Neural cell (in vitro differentiated cells): Measurements from ENCODE around the gene TRPV2. TPM values are rescaled to one million over a fixed set of nuclear protein-coding genes. Genes with fewer than 3 reads are reported as not detected.

ENCODE experiments used
- H2AFZ ChIP-seq: fragments of 200-600, 300-800 bp; sonication (generic), shearing (Covaris generic); 2 replicates; pipeline ENCODE4 v1.6.0; 2014; ENCODE audit warnings: low read depth, mild to moderate bottlenecking, antibody characterized with exemption, low read length, moderate library complexity
- H3F3A ChIP-seq: fragments of 200-600 bp; shearing (Covaris generic); 2 replicates; pipeline ENCODE4 v1.6.1; 2016; ENCODE audit warnings: mild to moderate bottlenecking, moderate library complexity, mixed read lengths, antibody characterized with exemption, low read length; ENCODE audit not compliant: insufficient read depth, poor library complexity, severe bottlenecking
- H3K27ac ChIP-seq: fragments of 200-600, 300-800 bp; sonication (generic), shearing (Covaris generic); 2 replicates; pipeline ENCODE4 v1.5.1; 2014; ENCODE audit warnings: mild to moderate bottlenecking, low read length, moderate library complexity
- H3K27me3 ChIP-seq: fragments of 300-800, 200-600 bp; sonication (generic), shearing (Covaris generic); 2 replicates; pipeline ENCODE4 v1.6.0; 2014; ENCODE audit warnings: mild to moderate bottlenecking, low read depth, low read length, moderate library complexity; ENCODE audit not compliant: insufficient read depth
- H3K36me3 ChIP-seq: fragments of 300-800, 200-600 bp; sonication (generic), shearing (Covaris generic); 2 replicates; pipeline ENCODE4 v1.5.1; 2014; ENCODE audit warnings: mild to moderate bottlenecking, antibody characterized with exemption, low read length, moderate library complexity; ENCODE audit not compliant: insufficient read depth
- H3K4me2 ChIP-seq: fragments of 300-800, 200-600 bp; sonication (generic), shearing (Covaris generic); 2 replicates; pipeline ENCODE4 v1.6.0; 2014; ENCODE audit warnings: mild to moderate bottlenecking, low read length
- H3K4me3 ChIP-seq: fragments of 300-800, 200-600 bp; sonication (generic), shearing (Covaris generic); 2 replicates; pipeline ENCODE4 v1.5.1; 2014; ENCODE audit warnings: mild to moderate bottlenecking, low read length, moderate library complexity
- H3K79me2 ChIP-seq: fragments of 200-600 bp; shearing (Covaris generic); replicated peaks from 2 replicates; pipeline ENCODE4 v1.6.0; 2014; ENCODE audit warnings: mild to moderate bottlenecking, low read length, moderate library complexity; ENCODE audit not compliant: insufficient read depth
- H3K9ac ChIP-seq: fragments of 300-800, 200-600 bp; sonication (generic), shearing (Covaris generic); 2 replicates; pipeline ENCODE4 v1.6.1; 2016; ENCODE audit warnings: mild to moderate bottlenecking, low read length, mixed read lengths
- H3K9me2 ChIP-seq: fragments of 200-600 bp; shearing (Covaris generic); 2 replicates; pipeline ENCODE4 v1.6.1; 2016; ENCODE audit warnings: mild to moderate bottlenecking, low read length, mixed read lengths; ENCODE audit not compliant: insufficient read depth
- H3K9me3 ChIP-seq: fragments of 200-600, 300-800 bp; sonication (generic), shearing (Covaris generic); 2 replicates; pipeline ENCODE4 v1.6.1; 2016; ENCODE audit warnings: mild to moderate bottlenecking, mixed run types, low read length, moderate library complexity, mixed read lengths
- H4K20me1 ChIP-seq: fragments of 200-600 bp; shearing (Covaris generic); 2 replicates; pipeline ENCODE4 v1.6.1; 2016; ENCODE audit warnings: mild to moderate bottlenecking, mixed run types; ENCODE audit not compliant: insufficient read depth
- EP300 ChIP-seq: fragments of 450-650 bp; conservative IDR thresholded peaks from 2 replicates; pipeline ENCODE4 v1.6.1; 2014; ENCODE audit warnings: antibody characterized with exemption, mild to moderate bottlenecking, moderate library complexity; ENCODE audit not compliant: poor library complexity, severe bottlenecking
- EZH2 ChIP-seq: fragments of 200-600, 300-800 bp; shearing (Covaris generic), sonication (generic); IDR thresholded peaks from 2 replicates; pipeline ENCODE4 v1.6.1; 2014; ENCODE audit warnings: antibody characterized with exemption, low read length, borderline replicate concordance, mild to moderate bottlenecking; ENCODE audit not compliant: insufficient read depth, poor library complexity, severe bottlenecking
- MXI1 ChIP-seq: fragments of 450-650 bp; conservative IDR thresholded peaks from 2 replicates; pipeline ENCODE4 v1.6.1; 2014; ENCODE audit warnings: antibody characterized with exemption, mild to moderate bottlenecking; ENCODE audit not compliant: poor library complexity, severe bottlenecking
- POLR2AphosphoS5 ChIP-seq: IDR thresholded peaks from 2 replicates; pipeline ENCODE4 v1.6.1; 2012
- RAD21 ChIP-seq: fragments of 450-650 bp; conservative IDR thresholded peaks from 2 replicates; pipeline ENCODE4 v1.6.1; 2014; ENCODE audit warnings: antibody characterized with exemption, mild to moderate bottlenecking, moderate library complexity
- SMC3 ChIP-seq: fragments of 450-650 bp; conservative IDR thresholded peaks from 2 replicates; pipeline ENCODE4 v1.6.1; 2014; ENCODE audit warnings: antibody characterized with exemption, mild to moderate bottlenecking, moderate library complexity; ENCODE audit not compliant: poor library complexity
- TAF1 ChIP-seq: IDR thresholded peaks from 2 replicates; pipeline ENCODE4 v1.6.1; 2012; ENCODE audit warnings: low read depth
- polyA plus RNA-seq: library from polyadenylated mRNA; depleted of rRNA; stranded (reverse); fragments of >200 nt; gene quantifications from 2 replicates; pipeline ENCODE4 v1.2.3, GENCODE V29; 2014
- TF ChIP-seq, protein P1 (sequence below): IDR thresholded peaks from 2 replicates; pipeline ENCODE4 v1.6.1; 2012; ENCODE audit warnings: borderline replicate concordance
- TF ChIP-seq, protein P2 (sequence below): fragments of 450-650 bp; IDR thresholded peaks from 2 replicates; pipeline ENCODE4 v1.5.1; 2014; ENCODE audit warnings: antibody characterized with exemption, mild to moderate bottlenecking, moderate library complexity; ENCODE audit not compliant: poor library complexity, severe bottlenecking

The TRPV2 gene
- polyA plus RNA-seq, 1 donor from 2014 or later: not detected

DNA sequence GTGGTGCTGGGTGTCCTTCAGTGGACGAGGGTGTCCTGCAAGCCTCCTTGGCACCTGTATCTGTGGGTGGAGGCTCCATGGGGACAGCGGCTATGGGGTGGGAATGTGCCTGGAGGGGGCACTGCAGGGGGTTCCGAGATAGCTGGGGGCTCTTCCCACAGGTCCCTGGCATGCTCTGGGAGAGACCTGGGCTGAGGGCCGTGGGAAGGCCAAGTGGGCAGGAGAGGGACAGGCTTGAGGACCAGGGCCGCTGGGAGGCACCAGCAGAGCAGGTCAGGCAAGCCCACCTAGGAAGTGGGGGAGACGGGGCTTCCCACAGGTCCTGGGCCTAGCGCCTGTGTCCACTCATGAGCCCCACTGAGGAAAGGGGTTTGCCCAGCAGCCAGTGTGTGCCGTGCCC, 66.9 kb downstream of the TRPV2 start:
- no peak overlapping the region for H3K9ac ChIP-seq
- H2AFZ ChIP-seq: no peak overlapping the region
- H3K36me3 ChIP-seq: no peaks in the 10 kb centered on the region
- H3F3A ChIP-seq: no peaks in the 10 kb centered on the region
- TF ChIP-seq, protein P1, sequence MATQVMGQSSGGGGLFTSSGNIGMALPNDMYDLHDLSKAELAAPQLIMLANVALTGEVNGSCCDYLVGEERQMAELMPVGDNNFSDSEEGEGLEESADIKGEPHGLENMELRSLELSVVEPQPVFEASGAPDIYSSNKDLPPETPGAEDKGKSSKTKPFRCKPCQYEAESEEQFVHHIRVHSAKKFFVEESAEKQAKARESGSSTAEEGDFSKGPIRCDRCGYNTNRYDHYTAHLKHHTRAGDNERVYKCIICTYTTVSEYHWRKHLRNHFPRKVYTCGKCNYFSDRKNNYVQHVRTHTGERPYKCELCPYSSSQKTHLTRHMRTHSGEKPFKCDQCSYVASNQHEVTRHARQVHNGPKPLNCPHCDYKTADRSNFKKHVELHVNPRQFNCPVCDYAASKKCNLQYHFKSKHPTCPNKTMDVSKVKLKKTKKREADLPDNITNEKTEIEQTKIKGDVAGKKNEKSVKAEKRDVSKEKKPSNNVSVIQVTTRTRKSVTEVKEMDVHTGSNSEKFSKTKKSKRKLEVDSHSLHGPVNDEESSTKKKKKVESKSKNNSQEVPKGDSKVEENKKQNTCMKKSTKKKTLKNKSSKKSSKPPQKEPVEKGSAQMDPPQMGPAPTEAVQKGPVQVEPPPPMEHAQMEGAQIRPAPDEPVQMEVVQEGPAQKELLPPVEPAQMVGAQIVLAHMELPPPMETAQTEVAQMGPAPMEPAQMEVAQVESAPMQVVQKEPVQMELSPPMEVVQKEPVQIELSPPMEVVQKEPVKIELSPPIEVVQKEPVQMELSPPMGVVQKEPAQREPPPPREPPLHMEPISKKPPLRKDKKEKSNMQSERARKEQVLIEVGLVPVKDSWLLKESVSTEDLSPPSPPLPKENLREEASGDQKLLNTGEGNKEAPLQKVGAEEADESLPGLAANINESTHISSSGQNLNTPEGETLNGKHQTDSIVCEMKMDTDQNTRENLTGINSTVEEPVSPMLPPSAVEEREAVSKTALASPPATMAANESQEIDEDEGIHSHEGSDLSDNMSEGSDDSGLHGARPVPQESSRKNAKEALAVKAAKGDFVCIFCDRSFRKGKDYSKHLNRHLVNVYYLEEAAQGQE: no peak
- TF ChIP-seq, protein P2, sequence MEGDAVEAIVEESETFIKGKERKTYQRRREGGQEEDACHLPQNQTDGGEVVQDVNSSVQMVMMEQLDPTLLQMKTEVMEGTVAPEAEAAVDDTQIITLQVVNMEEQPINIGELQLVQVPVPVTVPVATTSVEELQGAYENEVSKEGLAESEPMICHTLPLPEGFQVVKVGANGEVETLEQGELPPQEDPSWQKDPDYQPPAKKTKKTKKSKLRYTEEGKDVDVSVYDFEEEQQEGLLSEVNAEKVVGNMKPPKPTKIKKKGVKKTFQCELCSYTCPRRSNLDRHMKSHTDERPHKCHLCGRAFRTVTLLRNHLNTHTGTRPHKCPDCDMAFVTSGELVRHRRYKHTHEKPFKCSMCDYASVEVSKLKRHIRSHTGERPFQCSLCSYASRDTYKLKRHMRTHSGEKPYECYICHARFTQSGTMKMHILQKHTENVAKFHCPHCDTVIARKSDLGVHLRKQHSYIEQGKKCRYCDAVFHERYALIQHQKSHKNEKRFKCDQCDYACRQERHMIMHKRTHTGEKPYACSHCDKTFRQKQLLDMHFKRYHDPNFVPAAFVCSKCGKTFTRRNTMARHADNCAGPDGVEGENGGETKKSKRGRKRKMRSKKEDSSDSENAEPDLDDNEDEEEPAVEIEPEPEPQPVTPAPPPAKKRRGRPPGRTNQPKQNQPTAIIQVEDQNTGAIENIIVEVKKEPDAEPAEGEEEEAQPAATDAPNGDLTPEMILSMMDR: no peak
- TF ChIP-seq TAF1: no peak
- no peak for TF ChIP-seq POLR2AphosphoS5
- TF ChIP-seq SMC3: no peak
- no peak for TF ChIP-seq RAD21
- no peak for TF ChIP-seq EP300
- TF ChIP-seq MXI1: no peak
- no peak for TF ChIP-seq EZH2
- H3K79me2 ChIP-seq: no peaks in the 10 kb centered on the region
- no peak overlapping the region for H3K4me3 ChIP-seq
- H3K9me3 ChIP-seq: no peaks in the 10 kb centered on the region
- H3K4me2 ChIP-seq: no peak overlapping the region
- no peaks in the 10 kb centered on the region for H4K20me1 ChIP-seq
- no peaks in the 10 kb centered on the region for H3K27me3 ChIP-seq
- H3K27ac ChIP-seq: no peak overlapping the region
- H3K9me2 ChIP-seq: no peaks in the 10 kb centered on the region

GRCh38 chr17:16483021-16483645, 67.8 kb downstream of the TRPV2 start:
- no peaks in the 10 kb centered on the region for H3K79me2 ChIP-seq
- H2AFZ ChIP-seq: no peak overlapping the region
- no peaks in the 10 kb centered on the region for H3K36me3 ChIP-seq
- no peaks in the 10 kb centered on the region for H3K9me3 ChIP-seq
- no peaks in the 10 kb centered on the region for H3K9me2 ChIP-seq
- no peak overlapping the region for H3K9ac ChIP-seq
- H3K4me3 ChIP-seq: no peak overlapping the region
- TF ChIP-seq, protein P2: no peak
- TF ChIP-seq MXI1 (no peak), POLR2AphosphoS5 (no peak), EZH2 (no peak), SMC3 (no peak), EP300 (no peak), TAF1 (no peak), RAD21 (no peak)
- TF ChIP-seq, protein P1: no peak
- no peaks in the 10 kb centered on the region for H3K27me3 ChIP-seq
- H3F3A ChIP-seq: no peaks in the 10 kb centered on the region
- H4K20me1 ChIP-seq: no peaks in the 10 kb centered on the region
- H3K27ac ChIP-seq: no peak overlapping the region
- H3K4me2 ChIP-seq: no peak overlapping the region
